ENCODE data around the gene ADCY5.

The ADCY5 gene

DNA sequence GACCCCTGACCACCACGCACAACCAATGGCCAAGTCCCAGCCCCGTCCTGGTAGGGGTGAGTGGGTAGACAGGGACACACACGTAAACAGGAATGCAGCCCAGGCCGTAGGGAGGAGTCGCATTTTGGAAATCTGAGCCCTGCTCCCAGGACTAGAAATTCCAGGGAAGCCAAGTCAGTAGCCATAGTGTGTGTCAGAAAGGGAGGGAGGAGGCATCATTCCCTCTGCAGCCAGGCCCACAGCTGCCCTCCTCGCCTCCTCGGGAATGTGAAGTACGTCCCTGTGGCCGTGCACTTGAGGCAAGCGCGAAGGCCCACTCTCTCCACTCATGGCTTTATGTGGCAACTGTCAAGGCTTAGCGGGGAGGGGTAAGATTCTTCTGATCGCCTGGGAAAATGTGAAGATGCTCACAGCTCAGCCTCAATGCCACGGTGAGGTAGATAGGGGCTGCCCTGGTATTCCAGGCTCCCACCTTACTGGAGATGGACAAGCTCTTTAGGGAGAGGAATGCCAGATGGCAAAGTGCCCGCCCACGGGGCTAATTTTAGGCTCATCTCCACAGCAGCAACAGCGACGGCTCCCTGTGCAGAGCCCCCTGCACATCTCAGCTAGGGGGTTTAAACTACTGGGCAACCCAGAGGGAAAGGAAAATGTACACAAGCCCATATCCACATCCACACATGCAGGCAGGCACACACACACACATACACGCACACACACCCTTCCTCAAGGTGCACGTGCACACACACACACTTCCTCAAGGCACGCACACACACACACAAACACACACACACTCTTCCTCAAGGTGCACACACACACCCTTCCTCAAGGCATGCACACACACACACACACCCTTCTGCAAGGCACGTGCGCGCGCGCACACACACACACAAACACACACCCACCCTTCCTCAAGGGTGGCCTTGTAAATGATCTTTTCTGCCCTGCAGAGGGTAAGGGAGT, 65.5 kb downstream of the ADCY5 start:
- TF ChIP-seq, protein P1, sequence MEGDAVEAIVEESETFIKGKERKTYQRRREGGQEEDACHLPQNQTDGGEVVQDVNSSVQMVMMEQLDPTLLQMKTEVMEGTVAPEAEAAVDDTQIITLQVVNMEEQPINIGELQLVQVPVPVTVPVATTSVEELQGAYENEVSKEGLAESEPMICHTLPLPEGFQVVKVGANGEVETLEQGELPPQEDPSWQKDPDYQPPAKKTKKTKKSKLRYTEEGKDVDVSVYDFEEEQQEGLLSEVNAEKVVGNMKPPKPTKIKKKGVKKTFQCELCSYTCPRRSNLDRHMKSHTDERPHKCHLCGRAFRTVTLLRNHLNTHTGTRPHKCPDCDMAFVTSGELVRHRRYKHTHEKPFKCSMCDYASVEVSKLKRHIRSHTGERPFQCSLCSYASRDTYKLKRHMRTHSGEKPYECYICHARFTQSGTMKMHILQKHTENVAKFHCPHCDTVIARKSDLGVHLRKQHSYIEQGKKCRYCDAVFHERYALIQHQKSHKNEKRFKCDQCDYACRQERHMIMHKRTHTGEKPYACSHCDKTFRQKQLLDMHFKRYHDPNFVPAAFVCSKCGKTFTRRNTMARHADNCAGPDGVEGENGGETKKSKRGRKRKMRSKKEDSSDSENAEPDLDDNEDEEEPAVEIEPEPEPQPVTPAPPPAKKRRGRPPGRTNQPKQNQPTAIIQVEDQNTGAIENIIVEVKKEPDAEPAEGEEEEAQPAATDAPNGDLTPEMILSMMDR (conservative IDR thresholded peaks at IDR 0.05; ENCODE audit: low read depth, low read length) = no peak
- no peak for DNase-seq (ENCODE audit: low read depth)

DNA sequence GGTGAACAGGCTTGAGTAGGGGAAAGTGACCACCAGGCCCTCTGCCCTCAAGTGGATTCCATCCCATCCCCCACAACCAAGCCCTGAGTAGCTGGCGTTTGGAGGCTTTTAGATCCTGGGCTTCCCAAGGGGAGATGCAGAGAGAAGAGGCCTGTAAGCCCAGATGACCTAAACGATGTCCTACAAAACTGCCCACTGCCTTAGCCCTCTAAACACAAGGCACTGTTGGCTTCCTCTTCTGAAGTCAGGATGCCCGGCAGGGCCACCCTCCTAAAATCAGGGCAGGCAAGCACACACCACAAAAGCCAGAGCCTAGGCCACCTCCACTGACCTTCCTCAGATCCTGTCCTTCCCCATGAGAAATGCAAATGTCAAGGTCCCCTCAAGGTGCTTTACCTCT, 68.6 kb downstream of the ADCY5 start:
- TF ChIP-seq, protein P1 (conservative IDR thresholded peaks at IDR 0.05; ENCODE audit: low read depth, low read length) = no peak
- DNase-seq (ENCODE audit: low read depth) = no peak
- H3K4me3 ChIP-seq (ENCODE audit: low read depth, low read length) = no peak overlapping the region

More for the DNA sequence above, 65.5 kb downstream of the ADCY5 start:
- no peak overlapping the region for H3K4me3 ChIP-seq (ENCODE audit: low read depth, low read length)

DNA sequence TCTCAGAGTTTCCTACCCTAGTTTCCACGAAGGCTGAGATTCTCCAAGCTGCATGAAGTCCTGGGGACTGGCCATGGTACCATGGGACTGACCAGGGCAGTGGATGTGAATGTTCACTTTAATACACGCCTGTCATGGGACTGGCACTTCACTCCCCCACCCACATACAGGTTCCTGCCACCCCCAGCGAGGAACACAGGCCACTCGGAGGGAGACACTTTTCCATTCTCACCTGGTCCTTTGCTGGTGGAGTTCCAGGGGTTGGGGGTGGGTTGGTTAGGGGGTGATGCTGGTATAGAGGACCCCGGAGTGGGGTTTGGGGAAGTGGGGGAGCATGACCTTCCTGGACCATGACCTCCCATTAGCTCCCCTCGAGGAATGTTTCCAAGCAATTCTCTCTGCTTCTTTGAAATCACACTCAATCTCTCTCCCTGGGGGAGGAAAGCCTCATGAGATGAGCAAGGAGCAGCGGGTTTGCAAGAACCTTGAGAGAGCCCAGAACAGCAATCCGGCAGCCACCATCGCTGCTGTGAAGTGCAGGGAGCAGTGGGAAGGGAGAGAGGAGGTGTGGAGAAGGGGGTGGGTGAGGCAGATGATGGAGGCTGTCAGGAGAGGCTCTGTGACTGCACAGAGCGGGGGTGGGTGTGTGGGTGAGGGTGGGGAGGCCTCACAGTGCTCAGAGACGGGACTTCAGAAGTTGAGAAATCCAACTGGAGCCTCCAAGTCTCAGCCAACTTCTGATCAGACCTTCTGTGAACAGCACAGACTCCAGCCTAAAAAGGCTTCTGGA, 69.7 kb downstream of the ADCY5 start:
- H3K4me3 ChIP-seq (ENCODE audit: low read depth, low read length) = no peak overlapping the region
- TF ChIP-seq, protein P1 (conservative IDR thresholded peaks at IDR 0.05; ENCODE audit: low read depth, low read length) = no peak
- DNase-seq (ENCODE audit: low read depth) = no peak

DNA sequence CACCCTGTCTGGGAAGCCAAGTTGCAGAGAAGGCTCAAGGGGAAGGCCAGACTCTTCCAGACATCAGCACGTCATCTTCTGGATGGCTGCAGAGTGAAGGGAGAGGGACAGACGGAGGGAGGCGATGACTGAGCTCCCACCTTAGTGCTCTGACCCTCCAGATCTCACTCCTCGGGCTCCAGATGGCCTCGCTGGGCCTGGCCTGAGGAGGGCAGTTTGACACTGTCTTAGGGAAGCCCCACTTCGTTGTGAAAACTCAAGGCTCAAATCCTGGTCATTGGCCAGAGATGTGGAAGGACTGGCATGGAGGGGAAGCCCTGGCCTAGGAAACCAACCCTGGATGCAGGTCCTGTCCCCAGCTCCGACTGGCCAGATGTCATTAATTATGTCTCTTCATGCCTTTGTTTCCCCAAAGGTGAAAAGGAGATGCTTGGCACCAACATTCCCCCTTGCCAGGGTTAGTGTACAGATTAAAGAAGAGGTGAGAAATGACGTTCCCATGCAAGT, 70.4 kb downstream of the ADCY5 start:
- no peak overlapping the region for H3K4me3 ChIP-seq (ENCODE audit: low read depth, low read length)
- no peak for DNase-seq (ENCODE audit: low read depth)
- TF ChIP-seq, protein P1 (conservative IDR thresholded peaks at IDR 0.05; ENCODE audit: low read depth, low read length) = no peak

DNA sequence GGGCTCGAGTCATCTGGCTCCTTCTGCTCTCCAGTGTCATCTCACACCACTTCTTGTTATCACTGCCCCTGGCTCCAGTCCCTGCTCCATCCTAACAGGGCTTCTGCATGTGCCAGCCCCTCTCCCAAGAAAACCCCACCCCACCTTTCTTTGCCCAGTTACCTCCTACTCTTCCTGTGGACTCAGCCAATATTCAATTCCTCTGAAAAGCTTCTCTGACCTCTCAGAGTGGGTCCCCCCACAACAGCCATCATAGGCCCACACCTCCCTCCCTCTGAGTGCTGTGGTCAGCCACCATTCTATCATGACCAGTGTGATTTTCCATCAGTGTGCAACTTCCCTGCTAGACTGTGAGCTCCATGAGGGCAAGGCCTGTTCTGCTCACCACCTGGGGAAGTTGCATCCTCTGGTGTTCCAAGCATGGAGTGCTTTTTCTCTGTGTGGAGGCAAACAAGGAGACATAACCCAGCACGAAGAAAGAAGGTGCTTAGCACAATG, 71.6 kb downstream of the ADCY5 start:
- no peak overlapping the region for H3K4me3 ChIP-seq (ENCODE audit: low read depth, low read length)
- no peak for DNase-seq (ENCODE audit: low read depth)
- TF ChIP-seq, protein P1 (conservative IDR thresholded peaks at IDR 0.05; ENCODE audit: low read depth, low read length) = no peak

DNA sequence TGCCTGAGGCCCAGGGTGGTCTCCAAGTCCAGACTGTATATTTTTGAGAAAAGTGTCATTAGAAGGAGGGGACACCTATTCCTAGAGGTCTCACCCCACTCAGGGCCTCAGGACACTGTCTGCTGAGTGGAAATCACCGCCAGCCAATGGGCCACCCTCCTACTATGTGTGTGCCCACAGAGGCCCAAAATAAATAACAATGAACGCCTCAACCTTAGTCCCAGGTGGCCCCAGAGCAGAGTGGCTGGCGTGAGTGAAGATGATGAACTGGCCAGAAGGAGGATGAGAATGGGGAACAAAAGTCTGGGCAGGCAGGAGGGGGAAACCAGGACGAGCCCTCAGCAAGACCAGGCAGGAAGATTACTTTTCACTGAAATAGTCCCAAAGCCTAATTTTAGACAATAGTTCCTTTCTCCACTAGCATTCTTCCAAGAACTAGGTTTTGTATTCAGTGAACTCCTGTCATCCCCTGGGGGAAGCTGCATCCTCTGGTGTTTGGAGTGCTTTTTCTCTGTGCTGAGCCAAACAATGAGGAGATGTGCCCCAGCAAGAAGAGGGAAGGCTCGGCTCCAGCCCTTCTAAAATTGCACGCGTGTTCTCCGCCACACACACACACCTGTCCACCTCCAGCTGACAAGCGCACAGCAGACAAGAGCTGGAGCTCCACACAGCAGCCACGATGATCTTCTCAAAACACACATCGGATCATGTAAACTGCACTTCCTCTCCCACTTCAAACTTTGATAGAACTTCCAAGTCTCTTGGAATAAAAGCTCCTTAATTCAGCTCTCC, 72.2 kb downstream of the ADCY5 start:
- no peak overlapping the region for H3K4me3 ChIP-seq (ENCODE audit: low read depth, low read length)
- no peak for DNase-seq (ENCODE audit: low read depth)
- TF ChIP-seq, protein P1 (conservative IDR thresholded peaks at IDR 0.05; ENCODE audit: low read depth, low read length) = no peak
